SHP77 (cell line): Measurements from ENCODE around the gene NRAS.
"Not testable (repeated sequence)": the region's sequence is repeated elsewhere in the genome, so short reads cannot be mapped to it uniquely, and the experiment has no call there.

Experiments used
- DNase-seq, 2 experiments: peaks; one replicate each; lab custom pipeline; 2025; lab: John Stamatoyannopoulos, UW

NRAS gene

GRCh38 chr1:114716304-114717170 is at the start of gene NRAS:
Gene NRAS, minus strand, starts transcription at chr1:114716771. Its CDS starts 611 bp downstream, at chr1:114716160.
- DNase-seq = peak; percentile 78 to 91

- DNase-seq = no peak
Measured at GRCh38 chr1:114764689-114765088, 48.1 kb upstream of the NRAS start.

GRCh38 chr1:114758256-114758832 is 41.8 kb upstream of the NRAS start:
- no peak for DNase-seq

- peak; percentile 96 for DNase-seq
Measured at GRCh38 chr1:114757455-114758255, 41.1 kb upstream of the NRAS start, which contains the start of gene CSDE1. Gene CSDE1, minus strand, starts transcription at chr1:114757984. Its CDS starts 18,094 bp downstream, at chr1:114739890.

GRCh38 chr1:114756949-114757454 is 40.4 kb upstream of the NRAS start:
- DNase-seq = no peak

- DNase-seq = no peak
Measured at GRCh38 chr1:114756009-114756892, 39.7 kb upstream of the NRAS start.

GRCh38 chr1:114755006-114755931 is 38.7 kb upstream of the NRAS start:
- no peak for DNase-seq

- not testable (repeated sequence) for DNase-seq
Measured at GRCh38 chr1:114753702-114754101, 37.1 kb upstream of the NRAS start.

GRCh38 chr1:114753143-114753542 is 36.6 kb upstream of the NRAS start:
- DNase-seq = no peak

- no peak for DNase-seq
Measured at GRCh38 chr1:114750780-114751179, 34.2 kb upstream of the NRAS start.

- DNase-seq = no peak
Measured at GRCh38 chr1:114749835-114750234, 33.3 kb upstream of the NRAS start.

- no peak for DNase-seq
Measured at GRCh38 chr1:114746450-114747121, 30.0 kb upstream of the NRAS start.

- no peak for DNase-seq
Measured at GRCh38 chr1:114745291-114745690, 28.7 kb upstream of the NRAS start.

- DNase-seq = no peak
Measured at GRCh38 chr1:114741963-114742746, 25.6 kb upstream of the NRAS start.

- DNase-seq = no peak
Measured at GRCh38 chr1:114740331-114740730, 23.8 kb upstream of the NRAS start.

- DNase-seq = no peak
Measured at GRCh38 chr1:114737314-114737849, 20.8 kb upstream of the NRAS start.

- DNase-seq = no peak
Measured at GRCh38 chr1:114735479-114735878, 18.9 kb upstream of the NRAS start.

GRCh38 chr1:114729782-114730181 is 13.2 kb upstream of the NRAS start:
- DNase-seq = no peak
